Measurements from ENCODE around the gene KLHL21.
A peak's percentile ranks its signal among the peaks of the same experiment; 100 is the strongest.
"Not testable (repeated sequence)": the region's sequence is repeated elsewhere in the genome, so short reads cannot be mapped to it uniquely, and the experiment has no call there.

KLHL21 gene, protein sequence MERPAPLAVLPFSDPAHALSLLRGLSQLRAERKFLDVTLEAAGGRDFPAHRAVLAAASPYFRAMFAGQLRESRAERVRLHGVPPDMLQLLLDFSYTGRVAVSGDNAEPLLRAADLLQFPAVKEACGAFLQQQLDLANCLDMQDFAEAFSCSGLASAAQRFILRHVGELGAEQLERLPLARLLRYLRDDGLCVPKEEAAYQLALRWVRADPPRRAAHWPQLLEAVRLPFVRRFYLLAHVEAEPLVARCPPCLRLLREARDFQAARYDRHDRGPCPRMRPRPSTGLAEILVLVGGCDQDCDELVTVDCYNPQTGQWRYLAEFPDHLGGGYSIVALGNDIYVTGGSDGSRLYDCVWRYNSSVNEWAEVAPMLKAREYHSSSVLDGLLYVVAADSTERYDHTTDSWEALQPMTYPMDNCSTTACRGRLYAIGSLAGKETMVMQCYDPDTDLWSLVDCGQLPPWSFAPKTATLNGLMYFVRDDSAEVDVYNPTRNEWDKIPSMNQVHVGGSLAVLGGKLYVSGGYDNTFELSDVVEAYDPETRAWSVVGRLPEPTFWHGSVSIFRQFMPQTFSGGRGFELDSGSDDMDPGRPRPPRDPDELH

DNA sequence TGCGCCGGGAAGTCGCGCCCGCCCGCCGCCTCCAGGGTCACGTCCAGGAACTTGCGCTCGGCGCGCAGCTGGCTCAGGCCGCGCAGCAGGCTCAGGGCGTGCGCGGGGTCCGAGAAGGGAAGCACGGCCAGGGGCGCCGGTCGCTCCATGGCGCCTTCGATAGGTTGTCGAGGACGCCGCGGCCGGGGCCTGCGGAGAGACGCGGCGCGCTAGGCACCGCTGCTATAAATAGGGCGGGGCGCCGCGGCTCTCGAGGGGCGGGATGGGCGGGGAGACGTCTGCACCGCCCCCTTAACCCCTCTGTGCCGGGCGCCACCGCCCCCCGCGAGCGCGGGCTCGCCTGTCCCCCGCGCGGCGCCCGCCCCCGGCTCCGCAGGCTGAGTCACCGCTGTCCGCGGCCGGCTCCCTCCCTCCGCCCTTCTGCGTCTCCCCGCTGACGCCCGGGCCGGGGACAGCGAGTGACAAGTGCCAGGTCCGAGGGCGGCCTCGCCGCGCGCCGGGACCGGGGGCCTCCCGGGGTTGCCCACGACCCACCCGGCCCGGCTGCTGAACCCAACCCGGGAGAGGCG is at the start of gene KLHL21:
Gene KLHL21 (minus strand): TSS at position 201 of the 569 bp plus-strand sequence. CDS start 52 bp downstream, at position 149.
- peak; percentile 73 for DNase-seq (ENCODE audit: extremely low read depth, low read depth)

DNA sequence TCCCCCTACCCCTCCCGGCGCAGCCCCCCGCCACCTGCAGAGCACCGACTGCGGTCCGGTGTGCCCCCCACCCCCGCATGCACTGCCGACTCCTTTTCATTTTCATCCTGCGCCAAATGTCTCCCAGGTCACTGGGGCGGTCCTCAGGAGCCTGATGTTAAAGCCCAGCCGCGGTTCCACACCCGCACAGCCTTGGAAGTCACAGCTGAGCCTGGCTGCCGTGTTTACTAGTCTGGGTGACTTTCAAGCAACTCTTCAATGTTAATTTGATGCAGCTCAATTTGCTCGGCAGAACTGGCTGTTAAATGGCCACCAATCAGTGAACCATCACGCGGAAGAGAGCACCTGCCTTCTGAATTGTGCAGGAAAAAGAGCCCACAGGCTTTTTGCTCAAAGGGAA is 49.2 kb upstream of the KLHL21 start:
- TF ChIP-seq, protein P1, sequence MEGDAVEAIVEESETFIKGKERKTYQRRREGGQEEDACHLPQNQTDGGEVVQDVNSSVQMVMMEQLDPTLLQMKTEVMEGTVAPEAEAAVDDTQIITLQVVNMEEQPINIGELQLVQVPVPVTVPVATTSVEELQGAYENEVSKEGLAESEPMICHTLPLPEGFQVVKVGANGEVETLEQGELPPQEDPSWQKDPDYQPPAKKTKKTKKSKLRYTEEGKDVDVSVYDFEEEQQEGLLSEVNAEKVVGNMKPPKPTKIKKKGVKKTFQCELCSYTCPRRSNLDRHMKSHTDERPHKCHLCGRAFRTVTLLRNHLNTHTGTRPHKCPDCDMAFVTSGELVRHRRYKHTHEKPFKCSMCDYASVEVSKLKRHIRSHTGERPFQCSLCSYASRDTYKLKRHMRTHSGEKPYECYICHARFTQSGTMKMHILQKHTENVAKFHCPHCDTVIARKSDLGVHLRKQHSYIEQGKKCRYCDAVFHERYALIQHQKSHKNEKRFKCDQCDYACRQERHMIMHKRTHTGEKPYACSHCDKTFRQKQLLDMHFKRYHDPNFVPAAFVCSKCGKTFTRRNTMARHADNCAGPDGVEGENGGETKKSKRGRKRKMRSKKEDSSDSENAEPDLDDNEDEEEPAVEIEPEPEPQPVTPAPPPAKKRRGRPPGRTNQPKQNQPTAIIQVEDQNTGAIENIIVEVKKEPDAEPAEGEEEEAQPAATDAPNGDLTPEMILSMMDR (IDR thresholded peaks at IDR 0.05; ENCODE audit: low read depth, low read length): no peak
- DNase-seq (ENCODE audit: extremely low read depth, low read depth): no peak

More for the DNA sequence above, at the start of gene KLHL21:
- TF ChIP-seq, protein P1 (IDR thresholded peaks at IDR 0.05; ENCODE audit: low read depth, low read length): no peak

DNA sequence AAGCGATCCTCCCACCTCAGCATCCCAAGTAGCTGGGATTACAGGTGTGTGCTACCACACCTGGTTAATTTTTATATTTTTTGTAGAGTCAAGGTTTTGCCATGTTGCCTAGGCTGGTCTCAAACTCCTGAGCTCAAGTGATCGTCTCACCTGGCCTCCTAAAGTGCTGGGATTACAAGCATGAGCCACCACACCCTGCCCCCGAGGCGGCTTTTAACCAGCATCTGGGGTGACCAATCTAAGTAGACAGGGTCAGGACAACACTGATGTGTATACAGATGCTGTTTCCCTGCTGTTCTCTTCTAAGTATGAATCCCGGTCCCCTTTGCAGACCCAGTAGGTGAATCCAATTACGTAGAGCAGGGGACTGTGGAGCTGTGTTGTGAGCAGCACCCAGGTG is 45.9 kb upstream of the KLHL21 start:
- no peak for DNase-seq (ENCODE audit: extremely low read depth, low read depth)
- TF ChIP-seq, protein P1 (IDR thresholded peaks at IDR 0.05; ENCODE audit: low read depth, low read length): no peak

DNA sequence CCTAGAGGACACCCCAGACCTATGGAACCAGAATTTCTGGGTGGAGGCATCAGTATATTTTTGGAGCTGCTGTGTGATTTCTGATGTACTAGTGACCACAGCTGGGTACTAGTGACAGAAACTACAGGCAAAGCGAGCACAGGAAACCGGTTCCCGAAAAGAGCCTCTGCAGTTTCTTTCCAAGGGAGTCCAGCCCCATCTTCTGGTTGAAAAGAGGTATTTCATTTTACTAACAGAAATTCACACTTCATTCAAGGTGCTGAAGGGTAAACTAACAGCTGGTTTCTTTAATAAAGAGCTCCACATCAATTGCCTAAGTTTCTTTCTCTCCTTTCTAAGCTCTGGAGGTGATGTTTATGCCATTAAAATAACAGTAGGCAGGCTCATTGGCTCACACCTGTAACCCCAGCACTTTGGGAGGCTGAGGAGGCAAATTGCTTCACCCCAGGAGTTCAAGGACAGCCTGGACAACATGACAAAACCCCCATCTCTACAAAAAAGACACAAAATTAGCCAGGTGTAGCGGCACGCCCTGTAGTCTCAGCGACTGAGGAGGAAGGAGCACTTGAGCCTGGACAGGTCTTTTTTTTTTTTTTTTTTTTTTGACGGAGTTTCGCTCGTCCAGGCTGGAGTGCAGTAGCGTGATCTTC is 44.0 kb upstream of the KLHL21 start:
- TF ChIP-seq, protein P1 (IDR thresholded peaks at IDR 0.05; ENCODE audit: low read depth, low read length): peak; percentile 58
- DNase-seq (ENCODE audit: extremely low read depth, low read depth): peak; percentile 20

DNA sequence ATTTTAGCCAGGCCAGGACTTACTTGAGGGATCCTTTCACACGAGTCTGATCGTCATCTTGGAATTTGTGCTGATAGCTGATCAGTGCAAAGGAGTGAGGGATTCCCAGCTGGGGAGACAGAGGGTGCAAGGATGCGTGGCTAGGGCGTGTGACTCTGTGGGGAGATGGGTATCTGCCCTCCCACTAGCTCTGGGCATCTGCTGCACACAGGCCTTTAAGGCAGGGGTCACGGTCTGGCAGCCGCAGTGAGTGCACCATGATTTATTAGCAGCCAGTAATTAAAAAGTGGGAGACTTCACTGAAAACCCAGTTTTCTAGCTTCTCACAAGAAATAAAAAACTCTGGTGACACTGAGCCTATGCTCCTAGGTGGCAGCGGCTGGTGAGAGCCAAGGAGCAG is 42.3 kb upstream of the KLHL21 start:
- DNase-seq (ENCODE audit: extremely low read depth, low read depth): no peak
- TF ChIP-seq, protein P1 (IDR thresholded peaks at IDR 0.05; ENCODE audit: low read depth, low read length): no peak

DNA sequence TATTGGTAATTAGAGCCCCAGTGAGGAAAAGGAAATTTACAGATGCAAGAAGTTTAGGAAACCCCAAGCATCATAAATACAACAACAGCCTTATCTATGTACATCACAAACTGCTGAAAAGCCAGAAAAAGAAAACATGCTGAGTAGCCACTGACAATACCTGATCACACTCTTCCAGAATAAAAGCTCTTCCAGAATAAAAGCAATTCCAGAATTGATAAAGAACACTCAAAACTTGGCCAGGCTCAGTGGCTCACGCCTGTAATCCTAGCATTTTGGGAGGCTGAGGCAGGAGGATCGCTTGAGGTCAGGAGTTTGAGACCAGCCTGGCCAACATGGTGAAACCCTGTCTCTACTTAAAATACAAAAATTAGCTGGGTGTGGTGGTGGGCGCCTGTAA is 38.2 kb upstream of the KLHL21 start:
- DNase-seq (ENCODE audit: extremely low read depth, low read depth): not testable (repeated sequence)

DNA sequence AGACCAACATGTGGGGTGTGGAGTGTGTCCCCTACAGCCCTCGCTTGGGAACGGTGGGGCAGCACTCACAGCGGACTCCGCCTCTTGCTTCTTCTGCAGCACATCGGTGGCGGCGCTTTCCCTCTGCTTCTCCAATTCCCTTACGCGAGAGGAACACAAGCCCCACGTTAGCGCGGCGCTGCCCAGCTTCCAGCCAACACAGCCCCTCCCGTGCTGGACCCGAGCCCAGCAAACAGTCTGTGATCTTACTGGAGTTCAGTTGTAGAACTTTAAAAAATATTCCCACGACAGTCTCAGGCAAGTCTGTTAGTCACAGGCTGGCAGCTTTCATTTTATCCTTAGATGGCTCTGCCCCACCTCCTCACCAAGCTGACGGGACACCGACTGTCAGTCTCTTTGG is 35.6 kb upstream of the KLHL21 start:
- DNase-seq (ENCODE audit: extremely low read depth, low read depth): peak; percentile 75
- TF ChIP-seq, protein P1 (IDR thresholded peaks at IDR 0.05; ENCODE audit: low read depth, low read length): no peak
